Neural cell (in vitro differentiated cells): ENCODE results near the gene MOG.
"Not testable (repeated sequence)": the region's sequence is repeated elsewhere in the genome, so short reads cannot be mapped to it uniquely, and the experiment has no call there.

Experiments used
- EP300 ChIP-seq: fragments of 450-650 bp; conservative IDR thresholded peaks from 2 replicates; pipeline ENCODE4 v1.6.1; 2014; ENCODE audit warnings: antibody characterized with exemption, mild to moderate bottlenecking, moderate library complexity; ENCODE audit not compliant: poor library complexity, severe bottlenecking
- EZH2 ChIP-seq: fragments of 200-600, 300-800 bp; shearing (Covaris generic), sonication (generic); IDR thresholded peaks from 2 replicates; pipeline ENCODE4 v1.6.1; 2014; ENCODE audit warnings: antibody characterized with exemption, low read length, borderline replicate concordance, mild to moderate bottlenecking; ENCODE audit not compliant: insufficient read depth, poor library complexity, severe bottlenecking
- MXI1 ChIP-seq: fragments of 450-650 bp; conservative IDR thresholded peaks from 2 replicates; pipeline ENCODE4 v1.6.1; 2014; ENCODE audit warnings: antibody characterized with exemption, mild to moderate bottlenecking; ENCODE audit not compliant: poor library complexity, severe bottlenecking
- POLR2AphosphoS5 ChIP-seq: IDR thresholded peaks from 2 replicates; pipeline ENCODE4 v1.6.1; 2012
- RAD21 ChIP-seq: fragments of 450-650 bp; conservative IDR thresholded peaks from 2 replicates; pipeline ENCODE4 v1.6.1; 2014; ENCODE audit warnings: antibody characterized with exemption, mild to moderate bottlenecking, moderate library complexity
- REST ChIP-seq: IDR thresholded peaks from 2 replicates; pipeline ENCODE4 v1.6.1; 2012; ENCODE audit warnings: borderline replicate concordance
- SMC3 ChIP-seq: fragments of 450-650 bp; conservative IDR thresholded peaks from 2 replicates; pipeline ENCODE4 v1.6.1; 2014; ENCODE audit warnings: antibody characterized with exemption, mild to moderate bottlenecking, moderate library complexity; ENCODE audit not compliant: poor library complexity
- TAF1 ChIP-seq: IDR thresholded peaks from 2 replicates; pipeline ENCODE4 v1.6.1; 2012; ENCODE audit warnings: low read depth
- TF ChIP-seq, protein P1 (sequence below): fragments of 450-650 bp; IDR thresholded peaks from 2 replicates; pipeline ENCODE4 v1.5.1; 2014; ENCODE audit warnings: antibody characterized with exemption, mild to moderate bottlenecking, moderate library complexity; ENCODE audit not compliant: poor library complexity, severe bottlenecking

DNA sequence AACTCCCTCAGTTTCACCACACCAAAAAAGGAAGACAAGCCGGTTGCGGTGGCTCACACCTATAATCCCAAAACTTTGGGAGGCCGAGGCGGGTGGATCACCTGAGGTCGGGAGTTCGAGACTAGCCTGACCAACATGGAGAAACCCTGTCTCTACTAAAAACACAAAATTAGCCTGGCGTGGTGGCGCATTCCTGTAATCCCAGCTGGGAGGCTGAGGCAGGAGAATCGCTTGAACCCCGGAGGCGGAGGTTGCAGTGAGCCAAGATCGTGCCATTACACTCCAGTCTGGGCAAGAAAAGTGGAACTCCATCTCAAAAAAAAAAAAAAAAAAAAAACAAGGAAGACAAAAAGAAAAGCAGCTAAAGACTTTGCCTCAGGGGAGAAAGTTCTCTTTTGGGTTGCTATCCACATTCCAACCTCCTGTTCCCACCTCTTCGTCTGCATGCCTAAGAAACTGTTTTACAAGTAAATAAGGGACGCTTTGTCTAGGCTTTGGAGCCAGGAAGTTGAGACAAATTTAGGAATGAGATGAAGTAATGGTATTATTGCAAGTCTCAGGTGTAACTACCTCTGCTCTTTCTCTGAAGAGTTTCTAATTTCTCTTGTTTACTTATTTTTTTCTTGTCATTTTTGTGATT is 4.7 kb downstream of the MOG start:
- TF ChIP-seq, protein P1, sequence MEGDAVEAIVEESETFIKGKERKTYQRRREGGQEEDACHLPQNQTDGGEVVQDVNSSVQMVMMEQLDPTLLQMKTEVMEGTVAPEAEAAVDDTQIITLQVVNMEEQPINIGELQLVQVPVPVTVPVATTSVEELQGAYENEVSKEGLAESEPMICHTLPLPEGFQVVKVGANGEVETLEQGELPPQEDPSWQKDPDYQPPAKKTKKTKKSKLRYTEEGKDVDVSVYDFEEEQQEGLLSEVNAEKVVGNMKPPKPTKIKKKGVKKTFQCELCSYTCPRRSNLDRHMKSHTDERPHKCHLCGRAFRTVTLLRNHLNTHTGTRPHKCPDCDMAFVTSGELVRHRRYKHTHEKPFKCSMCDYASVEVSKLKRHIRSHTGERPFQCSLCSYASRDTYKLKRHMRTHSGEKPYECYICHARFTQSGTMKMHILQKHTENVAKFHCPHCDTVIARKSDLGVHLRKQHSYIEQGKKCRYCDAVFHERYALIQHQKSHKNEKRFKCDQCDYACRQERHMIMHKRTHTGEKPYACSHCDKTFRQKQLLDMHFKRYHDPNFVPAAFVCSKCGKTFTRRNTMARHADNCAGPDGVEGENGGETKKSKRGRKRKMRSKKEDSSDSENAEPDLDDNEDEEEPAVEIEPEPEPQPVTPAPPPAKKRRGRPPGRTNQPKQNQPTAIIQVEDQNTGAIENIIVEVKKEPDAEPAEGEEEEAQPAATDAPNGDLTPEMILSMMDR = not testable (repeated sequence)
- not testable (repeated sequence) for TF ChIP-seq POLR2AphosphoS5, REST, SMC3, RAD21, TAF1, EZH2, MXI1, EP300
